Right lobe of liver (tissue), 4 donors: ENCODE results near the gene LAG3.

Experiments used
- POLR2A ChIP-seq: fragments of 450-650 bp; IDR thresholded peaks from one replicate; pipeline ENCODE4 v1.6.1; 2017; ENCODE audit warnings: antibody characterized with exemption, mild to moderate bottlenecking
- TF ChIP-seq, protein P1 (sequence below), 4 donors: fragments of 200-600 bp in 3 of 4; fragments of 450-650 bp in 1 of 4; IDR thresholded peaks; one replicate each; pipeline versions ENCODE4 v1.5.1 to v1.8.0; 2016 to 2022; ENCODE audit warnings: antibody characterized with exemption in 4 of 4, mild to moderate bottlenecking in 2 of 4
- donor health status: DM: no; HTN: no; CAD: no.
- donor health status: DM: no; HTN: no; CAD: no.
- donor health status: DM: no; HTN: yes; CAD: no.

DNA sequence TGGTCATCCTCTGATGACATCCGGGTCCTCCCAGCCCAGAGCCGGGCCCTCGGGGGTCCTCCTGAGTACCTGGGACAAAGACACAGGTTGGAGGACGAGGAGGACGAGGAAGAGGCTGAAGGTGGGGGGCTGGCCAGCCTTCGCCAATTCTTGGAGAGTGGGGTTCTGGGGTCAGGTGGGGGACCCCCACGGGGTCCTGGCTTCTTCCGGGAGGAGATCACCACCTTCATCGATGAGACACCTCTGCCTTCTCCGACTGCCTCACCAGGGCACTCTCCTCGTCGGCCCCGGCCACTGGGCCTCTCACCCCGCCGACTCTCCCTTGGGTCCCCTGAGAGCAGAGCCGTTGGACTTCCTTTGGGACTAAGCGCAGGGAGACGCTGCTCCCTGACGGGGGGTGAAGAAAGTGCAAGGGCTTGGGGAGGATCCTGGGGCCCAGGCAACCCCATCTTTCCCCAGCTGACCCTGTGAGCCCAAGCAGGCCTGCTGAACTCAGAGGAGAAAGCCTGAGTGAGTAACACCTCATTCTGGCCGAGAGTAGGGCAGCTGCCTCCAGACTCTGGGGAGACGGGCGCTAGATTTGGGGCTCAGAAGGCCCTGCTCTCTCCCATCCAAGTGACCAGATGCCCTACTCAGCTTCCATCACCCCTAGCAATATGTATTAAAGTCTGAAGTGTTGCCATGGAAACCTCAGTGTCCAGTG lies 54.6 kb downstream of the LAG3 start:
- TF ChIP-seq, protein P1, sequence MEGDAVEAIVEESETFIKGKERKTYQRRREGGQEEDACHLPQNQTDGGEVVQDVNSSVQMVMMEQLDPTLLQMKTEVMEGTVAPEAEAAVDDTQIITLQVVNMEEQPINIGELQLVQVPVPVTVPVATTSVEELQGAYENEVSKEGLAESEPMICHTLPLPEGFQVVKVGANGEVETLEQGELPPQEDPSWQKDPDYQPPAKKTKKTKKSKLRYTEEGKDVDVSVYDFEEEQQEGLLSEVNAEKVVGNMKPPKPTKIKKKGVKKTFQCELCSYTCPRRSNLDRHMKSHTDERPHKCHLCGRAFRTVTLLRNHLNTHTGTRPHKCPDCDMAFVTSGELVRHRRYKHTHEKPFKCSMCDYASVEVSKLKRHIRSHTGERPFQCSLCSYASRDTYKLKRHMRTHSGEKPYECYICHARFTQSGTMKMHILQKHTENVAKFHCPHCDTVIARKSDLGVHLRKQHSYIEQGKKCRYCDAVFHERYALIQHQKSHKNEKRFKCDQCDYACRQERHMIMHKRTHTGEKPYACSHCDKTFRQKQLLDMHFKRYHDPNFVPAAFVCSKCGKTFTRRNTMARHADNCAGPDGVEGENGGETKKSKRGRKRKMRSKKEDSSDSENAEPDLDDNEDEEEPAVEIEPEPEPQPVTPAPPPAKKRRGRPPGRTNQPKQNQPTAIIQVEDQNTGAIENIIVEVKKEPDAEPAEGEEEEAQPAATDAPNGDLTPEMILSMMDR (IDR thresholded peaks at IDR 0.05), result no peak
- TF ChIP-seq POLR2A, result no peak
